Uterus (tissue), 4 donors: ENCODE results near the gene CDH13. TPM values are rescaled to one million over a fixed set of nuclear protein-coding genes. Genes with fewer than 3 reads are reported as not detected.
A peak's percentile ranks its signal among the peaks of the same experiment; 100 is the strongest.

ENCODE experiments used
- DNase-seq, 2 donors: peaks; one replicate each; pipeline ENCODE4 v3.0.0-alpha.2; 2019 to 2020
- H3K27ac ChIP-seq, 2 donors: fragments of 200-600 bp; sonication (generic); 1 replicate in 1 of 2; 2 replicates in 1 of 2; pipeline ENCODE4 v1.5.1; 2016 to 2018
- H3K27me3 ChIP-seq, 2 donors: fragments of 200-600 bp; sonication (generic); one replicate each; pipeline ENCODE4 v1.5.1; 2018 to 2019; ENCODE audit warnings: control low read depth in 1 of 2
- H3K36me3 ChIP-seq, 2 donors: fragments of 200-600 bp; sonication (generic); one replicate each; pipeline ENCODE4 v1.5.1; 2019; ENCODE audit warnings: control low read depth in 1 of 2
- H3K4me1 ChIP-seq, 2 donors: fragments of 200-600 bp; sonication (generic); one replicate each; pipeline ENCODE4 v1.5.1; 2018 to 2019; ENCODE audit warnings: control low read depth in 1 of 2
- H3K4me3 ChIP-seq, 2 donors: fragments of 200-600 bp; sonication (generic); 1 replicate in 1 of 2; 2 replicates in 1 of 2; pipeline ENCODE4 v1.5.1; 2018 to 2019; ENCODE audit warnings: mild to moderate bottlenecking in 1 of 2
- H3K9me3 ChIP-seq, 2 donors: fragments of 200-600 bp; sonication (generic); one replicate each; pipeline ENCODE4 v1.5.1; 2019; ENCODE audit warnings: control low read depth in 1 of 2
- CTCF ChIP-seq, 4 experiments: fragments of 200-600 bp in 2 of 4; fragments of 450-650 bp in 2 of 4; sonication (generic) in 2 of 4; IDR thresholded peaks; one replicate each; pipeline ENCODE4 v1.5.1; 2016 to 2019; ENCODE audit warnings: antibody characterized with exemption in 4 of 4, mild to moderate bottlenecking in 2 of 4, moderate library complexity in 1 of 4
- POLR2A ChIP-seq, 2 donors: fragments of 450-650 bp; IDR thresholded peaks; one replicate each; pipeline ENCODE4 v1.6.1; 2016; ENCODE audit warnings: antibody characterized with exemption in 2 of 2, mild to moderate bottlenecking in 1 of 2, moderate library complexity in 1 of 2
- intact Hi-C: fragments of 100-400 bp; cut with DNase I; formaldehyde crosslinking; loops from one replicate; pipeline ENCODE4 v1.15.1; 2023; ENCODE audit warnings: low total_unique reads
- total RNA-seq, 4 donors: library from RNA; depleted of rRNA in 3 of 4; stranded (reverse); fragments of >200 nt in 3 of 4; gene quantifications; one replicate each; pipeline versions ENCODE4 v1.1.0 to v1.2.4, GENCODE V29; 2014 to 2023
- donor health status: DM: yes; HTN: yes; CAD: no.

The CDH13 gene
- total RNA-seq, 4 donors from 2014 or later = 49.1 to 99.4 (median 82.7) TPM

- Histone ChIP-seq H3K27ac (no peak overlapping the region), H3K9me3 (no peaks in the 10 kb centered on the region), H3K4me3 (no peak overlapping the region), H3K27me3 (no peaks in the 10 kb centered on the region), H3K4me1 (no peaks in the 10 kb centered on the region), H3K36me3 (no peaks in the 10 kb centered on the region)
- TF ChIP-seq POLR2A (IDR thresholded peaks at IDR 0.05) = no peak
- TF ChIP-seq CTCF (IDR thresholded peaks at IDR 0.05) = no peak
- intact Hi-C loops = no loop called here
- no peak for DNase-seq
Measured at GRCh38 chr16:83128041-83128440, 501.3 kb downstream of the CDH13 start.

GRCh38 chr16:83130039-83130438, 503.3 kb downstream of the CDH13 start:
- no peak for DNase-seq
- no peaks in the 10 kb centered on the region for H3K27me3 ChIP-seq
- no peak overlapping the region for H3K4me3 ChIP-seq

GRCh38 chr16:83134638-83135037, 507.9 kb downstream of the CDH13 start:
- TF ChIP-seq POLR2A (IDR thresholded peaks at IDR 0.05) (no peak), CTCF (IDR thresholded peaks at IDR 0.05) (no peak)
- Histone ChIP-seq H3K27ac (no peak overlapping the region), H3K4me3 (no peak overlapping the region), H3K27me3 (no peaks in the 10 kb centered on the region), H3K36me3 (no peaks in the 10 kb centered on the region), H3K4me1 (no peaks in the 10 kb centered on the region), H3K9me3 (no peaks in the 10 kb centered on the region)
- intact Hi-C loops = no loop called here
- DNase-seq = no peak

More at GRCh38 chr16:83130039-83130438, 503.3 kb downstream of the CDH13 start:
- Histone ChIP-seq H3K36me3 (no peaks in the 10 kb centered on the region), H3K9me3 (no peaks in the 10 kb centered on the region), H3K27ac (no peak overlapping the region), H3K4me1 (no peaks in the 10 kb centered on the region)
- TF ChIP-seq CTCF (IDR thresholded peaks at IDR 0.05) (no peak), POLR2A (IDR thresholded peaks at IDR 0.05) (no peak)
- intact Hi-C loops = no loop called here

GRCh38 chr16:83136419-83136818, 509.6 kb downstream of the CDH13 start:
- no peaks in the 10 kb centered on the region for H3K4me1 ChIP-seq
- peak; percentile 65 to 72 for DNase-seq
- TF ChIP-seq POLR2A (IDR thresholded peaks at IDR 0.05) (no peak), CTCF (IDR thresholded peaks at IDR 0.05) (no peak)
- no peaks in the 10 kb centered on the region for H3K36me3 ChIP-seq
- no peak overlapping the region for H3K4me3 ChIP-seq
- H3K27me3 ChIP-seq = no peaks in the 10 kb centered on the region
- intact Hi-C loops = no loop called here
- H3K27ac ChIP-seq = peak overlapping the region; percentile 61 to 81
- no peaks in the 10 kb centered on the region for H3K9me3 ChIP-seq

GRCh38 chr16:83136924-83137323, 510.2 kb downstream of the CDH13 start:
- no peak for TF ChIP-seq CTCF (IDR thresholded peaks at IDR 0.05)
- no peak for TF ChIP-seq POLR2A (IDR thresholded peaks at IDR 0.05)
- peak in 1 of 2 donors; percentile 18 for DNase-seq
- Histone ChIP-seq H3K27me3 (no peaks in the 10 kb centered on the region), H3K4me1 (no peaks in the 10 kb centered on the region), H3K27ac (peak overlapping the region; percentile 61 to 81), H3K4me3 (peak overlapping the region; percentile 23 to 28), H3K36me3 (no peaks in the 10 kb centered on the region), H3K9me3 (no peaks in the 10 kb centered on the region)
- intact Hi-C loops = no loop called here
